PC-3 (cell line): Measurements from ENCODE around the gene PRAMEF5.
"Not testable (repeated sequence)": the region's sequence is repeated elsewhere in the genome, so short reads cannot be mapped to it uniquely, and the experiment has no call there.

Experiments used
- EZH2 ChIP-seq: fragments of 300-600 bp; sonication (generic); IDR thresholded peaks from one replicate; pipeline ENCODE4 v1.6.1; 2017; ENCODE audit warnings: antibody characterized with exemption, mild to moderate bottlenecking, low read length; ENCODE audit not compliant: unreplicated experiment
- EZH2phosphoT487 ChIP-seq: fragments of 300-600 bp; sonication (generic); IDR thresholded peaks from 2 replicates; pipeline ENCODE4 v1.6.1; 2018; ENCODE audit warnings: mild to moderate bottlenecking, antibody characterized with exemption, low read length, borderline replicate concordance
- TF ChIP-seq, protein P1 (sequence below): fragments of 300-600 bp; sonication (generic); conservative IDR thresholded peaks from 2 replicates; pipeline ENCODE4 v1.5.1; 2017; ENCODE audit warnings: antibody characterized with exemption, low read depth, mild to moderate bottlenecking, low read length

DNA sequence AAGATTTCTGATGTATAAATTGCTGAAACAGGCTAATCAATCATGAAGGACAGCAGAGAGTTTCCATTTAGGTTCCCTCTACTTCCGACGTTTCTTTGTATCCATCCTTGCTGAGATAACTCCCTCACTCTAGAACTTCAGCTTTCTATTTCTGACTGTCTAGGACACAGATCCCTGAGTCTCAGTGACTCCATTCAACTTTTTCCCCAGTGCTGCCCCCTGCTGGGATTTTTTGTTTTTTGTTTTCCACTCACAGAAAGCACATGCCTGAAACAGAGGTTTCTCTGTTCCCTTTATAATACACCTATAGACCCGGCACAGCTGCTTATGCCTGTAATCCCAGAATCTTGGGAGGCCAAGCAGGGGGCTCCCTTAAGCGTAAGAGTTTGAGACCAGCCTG lies 31.2 kb upstream of the PRAMEF5 start:
- TF ChIP-seq, protein P1, sequence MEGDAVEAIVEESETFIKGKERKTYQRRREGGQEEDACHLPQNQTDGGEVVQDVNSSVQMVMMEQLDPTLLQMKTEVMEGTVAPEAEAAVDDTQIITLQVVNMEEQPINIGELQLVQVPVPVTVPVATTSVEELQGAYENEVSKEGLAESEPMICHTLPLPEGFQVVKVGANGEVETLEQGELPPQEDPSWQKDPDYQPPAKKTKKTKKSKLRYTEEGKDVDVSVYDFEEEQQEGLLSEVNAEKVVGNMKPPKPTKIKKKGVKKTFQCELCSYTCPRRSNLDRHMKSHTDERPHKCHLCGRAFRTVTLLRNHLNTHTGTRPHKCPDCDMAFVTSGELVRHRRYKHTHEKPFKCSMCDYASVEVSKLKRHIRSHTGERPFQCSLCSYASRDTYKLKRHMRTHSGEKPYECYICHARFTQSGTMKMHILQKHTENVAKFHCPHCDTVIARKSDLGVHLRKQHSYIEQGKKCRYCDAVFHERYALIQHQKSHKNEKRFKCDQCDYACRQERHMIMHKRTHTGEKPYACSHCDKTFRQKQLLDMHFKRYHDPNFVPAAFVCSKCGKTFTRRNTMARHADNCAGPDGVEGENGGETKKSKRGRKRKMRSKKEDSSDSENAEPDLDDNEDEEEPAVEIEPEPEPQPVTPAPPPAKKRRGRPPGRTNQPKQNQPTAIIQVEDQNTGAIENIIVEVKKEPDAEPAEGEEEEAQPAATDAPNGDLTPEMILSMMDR, result not testable (repeated sequence)
- TF ChIP-seq EZH2phosphoT487, EZH2: not testable (repeated sequence)
